HEK293 (cell line): ENCODE measurements around the gene ROBO1.

ENCODE experiments used
- CTCF ChIA-PET: fragments of 350-600 bp; formaldehyde crosslinking; extraction: SDS; loops from one replicate; lab custom pipeline; 2021; ENCODE audit warnings: antibody characterized with exemption; lab: Yijun Ruan, JAX
- POLR2A ChIA-PET: fragments of 300-600 bp; formaldehyde crosslinking; extraction: SDS; loops from one replicate; lab custom pipeline; 2020; ENCODE audit warnings: antibody characterized with exemption, inconsistent platforms; lab: Yijun Ruan, JAX
- H3K27ac ChIP-seq: fragments of 200-500 bp; sonication (Bioruptor generic); 2 replicates; pipeline ENCODE4 v1.5.1; 2014; ENCODE audit warnings: low read depth, low read length, control low read depth, inconsistent platforms; ENCODE audit errors: extremely low read depth
- H3K36me3 ChIP-seq, 2 experiments: fragments of 200-500 bp in 1 of 2; sonication (Bioruptor generic) in 1 of 2; 1 replicate in 1 of 2; 2 replicates in 1 of 2; pipeline ENCODE4 v1.5.1; 2014 to 2017; ENCODE audit warnings: inconsistent platforms in 2 of 2, low read length in 2 of 2; ENCODE audit not compliant: control insufficient read depth in 2 of 2, insufficient read depth in 1 of 2
- H3K4me1 ChIP-seq: fragments of 200-500 bp; sonication (Bioruptor generic); 2 replicates; pipeline ENCODE4 v1.5.1; 2014; ENCODE audit warnings: mild to moderate bottlenecking, low read length, inconsistent platforms; ENCODE audit not compliant: control insufficient read depth, insufficient read depth
- H3K4me3 ChIP-seq: 2 replicates; pipeline ENCODE4 v1.5.1; 2011; ENCODE audit warnings: low read depth, mild to moderate bottlenecking, control low read depth, low read length, moderate library complexity
- H3K9me3 ChIP-seq: fragments of 200-500 bp; sonication (Bioruptor generic); 2 replicates; pipeline ENCODE4 v1.5.1; 2014; ENCODE audit warnings: low read depth, low read length, inconsistent platforms; ENCODE audit not compliant: control insufficient read depth, insufficient read depth
- CTCF ChIP-seq: fragments of 450-650 bp; formaldehyde crosslinking; IDR thresholded peaks from 2 replicates; pipeline ENCODE4 v1.5.1; 2016; ENCODE audit warnings: missing biosample characterization, missing genetic modification characterization
- GLIS1 ChIP-seq: fragments of 450-650 bp; formaldehyde crosslinking; IDR thresholded peaks from 2 replicates; pipeline ENCODE4 v1.5.1; 2016; ENCODE audit warnings: missing biosample characterization, missing genetic modification characterization
- KLF8 ChIP-seq: fragments of 450-650 bp; formaldehyde crosslinking; IDR thresholded peaks from 2 replicates; pipeline ENCODE4 v1.5.1; 2016; ENCODE audit warnings: missing biosample characterization, missing genetic modification characterization
- MEIS1 ChIP-seq: sonication (generic); formaldehyde crosslinking; IDR thresholded peaks from 2 replicates; pipeline ENCODE4 v1.8.1; 2022; ENCODE audit warnings: missing genetic modification reagents, mild to moderate bottlenecking, borderline replicate concordance
- OVOL3 ChIP-seq: fragments of 450-650 bp; formaldehyde crosslinking; IDR thresholded peaks from 2 replicates; pipeline ENCODE4 v1.5.1; 2016; ENCODE audit warnings: missing biosample characterization, missing genetic modification characterization
- PATZ1 ChIP-seq: fragments of 450-650 bp; formaldehyde crosslinking; IDR thresholded peaks from 2 replicates; pipeline ENCODE4 v1.5.1; 2016; ENCODE audit warnings: missing biosample characterization, missing genetic modification characterization
- SCRT1 ChIP-seq: fragments of 450-650 bp; formaldehyde crosslinking; IDR thresholded peaks from 2 replicates; pipeline ENCODE4 v1.5.1; 2016; ENCODE audit warnings: missing biosample characterization, missing genetic modification characterization, borderline replicate concordance
- YY1 ChIP-seq: fragments of 450-650 bp; formaldehyde crosslinking; IDR thresholded peaks from 2 replicates; pipeline ENCODE4 v1.5.1; 2018; ENCODE audit warnings: missing biosample characterization, missing genetic modification characterization
- ZBTB6 ChIP-seq: fragments of 450-650 bp; formaldehyde crosslinking; IDR thresholded peaks from 2 replicates; pipeline ENCODE4 v1.5.1; 2017; ENCODE audit warnings: missing biosample characterization, missing genetic modification characterization
- ZNF174 ChIP-seq: fragments of 450-650 bp; formaldehyde crosslinking; IDR thresholded peaks from 2 replicates; pipeline ENCODE4 v1.5.0; 2017; ENCODE audit warnings: missing biosample characterization, mild to moderate bottlenecking, missing genetic modification characterization
- ZNF202 ChIP-seq: fragments of 450-650 bp; formaldehyde crosslinking; IDR thresholded peaks from 2 replicates; pipeline ENCODE4 v1.5.1; 2016; ENCODE audit warnings: missing biosample characterization, missing genetic modification characterization, borderline replicate concordance
- ZNF274 ChIP-seq, 2 experiments: fragments of 200-500 bp in 1 of 2; fragments of 450-650 bp in 1 of 2; sonication (Bioruptor generic) in 1 of 2; formaldehyde crosslinking in 1 of 2; IDR thresholded peaks; 2 replicates each; pipeline versions ENCODE4 v1.5.1 to v1.6.1; 2014 to 2016; ENCODE audit warnings: borderline replicate concordance in 1 of 2, inconsistent platforms in 1 of 2, low read length in 1 of 2, missing biosample characterization in 1 of 2, missing genetic modification characterization in 1 of 2
- ZNF324 ChIP-seq: fragments of 450-650 bp; formaldehyde crosslinking; IDR thresholded peaks from 2 replicates; pipeline ENCODE4 v1.5.1; 2016; ENCODE audit warnings: missing biosample characterization, missing genetic modification characterization
- ZNF426 ChIP-seq: fragments of 450-650 bp; formaldehyde crosslinking; IDR thresholded peaks from 2 replicates; pipeline ENCODE4 v1.5.1; 2017; ENCODE audit warnings: missing biosample characterization, missing genetic modification characterization, mild to moderate bottlenecking, inconsistent platforms, moderate library complexity
- ZNF449 ChIP-seq: fragments of 450-650 bp; formaldehyde crosslinking; IDR thresholded peaks from 2 replicates; pipeline ENCODE4 v1.5.1; 2017; ENCODE audit warnings: missing biosample characterization, mild to moderate bottlenecking, missing genetic modification characterization, moderate library complexity
- ZNF529 ChIP-seq: fragments of 450-650 bp; formaldehyde crosslinking; IDR thresholded peaks from 2 replicates; pipeline ENCODE4 v1.5.1; 2017; ENCODE audit warnings: missing genetic modification characterization, missing biosample characterization; ENCODE audit not compliant: insufficient replicate concordance
- ZNF596 ChIP-seq: fragments of 450-650 bp; IDR thresholded peaks from 2 replicates; pipeline ENCODE4 v1.5.0; 2018; ENCODE audit warnings: missing biosample characterization, mild to moderate bottlenecking, missing genetic modification characterization, moderate library complexity
- ZNF623 ChIP-seq: fragments of 450-650 bp; formaldehyde crosslinking; IDR thresholded peaks from 2 replicates; pipeline ENCODE4 v1.5.1; 2016; ENCODE audit warnings: missing biosample characterization, missing genetic modification characterization

The ROBO1 gene

GRCh38 chr3:78665101-78665500 is 1102.7 kb downstream of the ROBO1 start (continued):
- TF ChIP-seq CTCF (tag by site-specific recombination) (no peak), ZNF426 (tag by site-specific recombination) (no peak), ZNF202 (tag by site-specific recombination) (no peak), GLIS1 (no peak), ZNF324 (no peak), SCRT1 (tag by site-specific recombination) (no peak), PATZ1 (tag by site-specific recombination) (no peak), OVOL3 (tag by site-specific recombination) (no peak), ZNF529 (no peak), YY1 (tag by site-specific recombination) (no peak), ZBTB6 (tag by site-specific recombination) (no peak), KLF8 (tag by site-specific recombination) (no peak), ZNF449 (tag by site-specific recombination) (no peak), ZNF174 (tag by site-specific recombination) (no peak), ZNF596 (tag by site-specific recombination) (no peak)

- H3K27ac ChIP-seq: no peak overlapping the region
- POLR2A ChIA-PET: no interaction called here
- peaks cover 3 to 42% of the 10 kb centered on the region in 2 experiments for H3K36me3 ChIP-seq
- H3K9me3 ChIP-seq: no peaks in the 10 kb centered on the region
- H3K4me3 ChIP-seq: no peak overlapping the region
- CTCF ChIA-PET: interaction anchor here (0.5 to 3.1 kb wide), 4 partner anchors 101 to 1464 kb away, joined by 3 to 12 read pairs (median 3); no protein-coding TSS in a partner anchor
- H3K4me1 ChIP-seq: no peaks in the 10 kb centered on the region
- TF ChIP-seq ZNF274 (IDR thresholded peaks at IDR 0.05; ENCODE audit: low read length) (no peak), ZNF274 (tag by site-specific recombination; IDR thresholded peaks at IDR 0.05; ENCODE audit: borderline replicate concordance) (no peak), ZNF623 (tag by site-specific recombination) (no peak), MEIS1 (CRISPR knock-in tag) (no peak)
Measured at GRCh38 chr3:78660957-78661356, 1106.8 kb downstream of the ROBO1 start.
